Smooth muscle cell (in vitro differentiated cells): ENCODE data around the gene KCNQ2. TPM values are rescaled to one million over a fixed set of nuclear protein-coding genes. Genes with fewer than 3 reads are reported as not detected.

Source experiments
- DNase-seq: peaks from one replicate; lab custom pipeline; 2025; ENCODE audit not compliant: unreplicated experiment; lab: John Stamatoyannopoulos, UW
- H2AFZ ChIP-seq: fragments of 200-600 bp; sonication (generic); 2 replicates; pipeline ENCODE4 v1.6.0; 2016; ENCODE audit warnings: antibody characterized with exemption, low read depth, mild to moderate bottlenecking
- H3F3A ChIP-seq: fragments of 200-600 bp; sonication (generic); 2 replicates; pipeline ENCODE4 v1.6.0; 2017; ENCODE audit warnings: antibody characterized with exemption, low read depth
- H3K27ac ChIP-seq: fragments of 200-600 bp; sonication (generic); 2 replicates; pipeline ENCODE4 v1.5.1; 2016; ENCODE audit warnings: low read depth, mild to moderate bottlenecking
- H3K27me3 ChIP-seq: fragments of 200-600 bp; sonication (generic); 2 replicates; pipeline ENCODE4 v1.6.1; 2016; ENCODE audit warnings: low read depth, mild to moderate bottlenecking
- H3K36me3 ChIP-seq: fragments of 200-600 bp; sonication (generic); 2 replicates; pipeline ENCODE4 v1.5.1; 2016; ENCODE audit warnings: low read depth
- H3K4me1 ChIP-seq: fragments of 200-600 bp; sonication (generic); 2 replicates; pipeline ENCODE4 v1.5.1; 2016; ENCODE audit warnings: low read depth
- H3K4me2 ChIP-seq: fragments of 200-600 bp; sonication (generic); 2 replicates; pipeline ENCODE4 v1.6.0; 2016; ENCODE audit warnings: mild to moderate bottlenecking
- H3K4me3 ChIP-seq: fragments of 200-600 bp; sonication (generic); 2 replicates; pipeline ENCODE4 v1.5.1; 2016; ENCODE audit warnings: mild to moderate bottlenecking
- H3K79me2 ChIP-seq: fragments of 200-600 bp; sonication (generic); 2 replicates; pipeline ENCODE4 v1.6.0; 2016; ENCODE audit warnings: low read depth, mild to moderate bottlenecking
- H3K9ac ChIP-seq: fragments of 200-600 bp; sonication (generic); 2 replicates; pipeline ENCODE4 v1.6.0; 2016; ENCODE audit warnings: low read depth
- H3K9me3 ChIP-seq: fragments of 200-600 bp; sonication (generic); replicated peaks from 2 replicates; pipeline ENCODE4 v1.5.1; 2016; ENCODE audit warnings: low read depth
- H4K20me1 ChIP-seq: fragments of 200-600 bp; sonication (generic); 2 replicates; pipeline ENCODE4 v1.6.0; 2016; ENCODE audit warnings: low read depth
- CTCF ChIP-seq: fragments of 200-600 bp; sonication (generic); IDR thresholded peaks from 2 replicates; pipeline ENCODE4 v1.5.1; 2017; ENCODE audit warnings: borderline replicate concordance, mild to moderate bottlenecking, antibody characterized with exemption; ENCODE audit not compliant: insufficient read depth, poor library complexity, severe bottlenecking
- WGBS: methylation state at CpG from one replicate; pipeline ENCODE4 v1.1.7; 2016; ENCODE audit warnings: low lambda C conversion rate; 5-methylcytosine and 5-hydroxymethylcytosine counted together
- polyA plus RNA-seq: library from polyadenylated mRNA; unstranded; fragments of >200 nt; fragmentation: Nextera tagmentation; extraction: Ambion mirVana; gene quantifications from 2 replicates; pipeline ENCODE4 v1.2.1, GENCODE V29; 2016
- total RNA-seq: library from RNA; depleted of rRNA; stranded (reverse); fragments of >200 nt; gene quantifications from 2 replicates; pipeline ENCODE4 v1.2.3, GENCODE V29; 2014

The KCNQ2 gene
- total and polyA plus RNA-seq, 2 experiments from 2014 or later, result 5.1 to 5.7 TPM

- H3K4me1 ChIP-seq, result peaks cover 3% of the 10 kb centered on the region
These were observed 57.6 kb downstream of the KCNQ2 start for GRCh38 chr20:63414720-63415430.

GRCh38 chr20:63413963-63414684 is 58.3 kb downstream of the KCNQ2 start:
- 93% methylated on average over 33 of the region's 33 CpGs for whole genome bisulfite sequencing
- Histone ChIP-seq H3K9ac (no peak overlapping the region), H3K36me3 (no peaks in the 10 kb centered on the region), H3K4me1 (peaks cover 3% of the 10 kb centered on the region), H3K9me3 (no peaks in the 10 kb centered on the region), H2AFZ (no peak overlapping the region), H3K27ac (no peak overlapping the region), H3K79me2 (no peaks in the 10 kb centered on the region), H3K4me3 (no peak overlapping the region), H3K4me2 (no peak overlapping the region), H4K20me1 (no peaks in the 10 kb centered on the region), H3K27me3 (no peaks in the 10 kb centered on the region), H3F3A (no peaks in the 10 kb centered on the region)
- no peak for TF ChIP-seq CTCF
- no peak for DNase-seq

More at GRCh38 chr20:63414720-63415430, 57.6 kb downstream of the KCNQ2 start:
- H3K27me3 ChIP-seq, result no peaks in the 10 kb centered on the region
- DNase-seq, result no peak
- 88% methylated on average over 28 of the region's 45 CpGs for WGBS
- no peaks in the 10 kb centered on the region for H4K20me1 ChIP-seq
- H3K27ac ChIP-seq, result no peak overlapping the region
- no peaks in the 10 kb centered on the region for H3F3A ChIP-seq
- no peak overlapping the region for H3K4me3 ChIP-seq
- no peak overlapping the region for H3K9ac ChIP-seq
- TF ChIP-seq CTCF, result no peak
- no peak overlapping the region for H3K4me2 ChIP-seq
- no peaks in the 10 kb centered on the region for H3K36me3 ChIP-seq
- H2AFZ ChIP-seq, result no peak overlapping the region
- H3K79me2 ChIP-seq, result no peaks in the 10 kb centered on the region
- H3K9me3 ChIP-seq, result no peaks in the 10 kb centered on the region

GRCh38 chr20:63413323-63413722 is 59.1 kb downstream of the KCNQ2 start:
- Histone ChIP-seq H4K20me1 (no peaks in the 10 kb centered on the region), H3K4me2 (no peak overlapping the region), H3K36me3 (no peaks in the 10 kb centered on the region), H3K9me3 (no peaks in the 10 kb centered on the region), H3K27ac (no peak overlapping the region), H3F3A (no peaks in the 10 kb centered on the region), H3K4me1 (peaks cover 3% of the 10 kb centered on the region), H3K27me3 (no peaks in the 10 kb centered on the region), H3K4me3 (no peak overlapping the region), H3K9ac (no peak overlapping the region), H2AFZ (no peak overlapping the region), H3K79me2 (no peaks in the 10 kb centered on the region)
- DNase-seq, result no peak
- 92% methylated on average over 15 of the region's 18 CpGs for WGBS
- no peak for TF ChIP-seq CTCF
